EH (cell line): ENCODE data around the gene CYP3A5.
A peak's percentile ranks its signal among the peaks of the same experiment; 100 is the strongest.
"Not testable (repeated sequence)": the region's sequence is repeated elsewhere in the genome, so short reads cannot be mapped to it uniquely, and the experiment has no call there.

Experiments used
- DNase-seq: peaks from one replicate; pipeline ENCODE4 v3.0.0-alpha.2; 2015; ENCODE audit warnings: low read depth

Gene CYP3A5

GRCh38 chr7:99638731-99639130, 41.1 kb downstream of the CYP3A5 start:
- no peak for DNase-seq

- DNase-seq, result not testable (repeated sequence)
These were observed 42.4 kb downstream of the CYP3A5 start for GRCh38 chr7:99637414-99637813.

GRCh38 chr7:99631295-99632109, 48.3 kb downstream of the CYP3A5 start:
- DNase-seq, result peak; percentile 18

GRCh38 chr7:99629643-99630042, 50.2 kb downstream of the CYP3A5 start:
- DNase-seq, result no peak

GRCh38 chr7:99628471-99629465, 51.0 kb downstream of the CYP3A5 start:
- DNase-seq, result no peak

- no peak for DNase-seq
These were observed 52.3 kb downstream of the CYP3A5 start for GRCh38 chr7:99627513-99627912.

DNA sequence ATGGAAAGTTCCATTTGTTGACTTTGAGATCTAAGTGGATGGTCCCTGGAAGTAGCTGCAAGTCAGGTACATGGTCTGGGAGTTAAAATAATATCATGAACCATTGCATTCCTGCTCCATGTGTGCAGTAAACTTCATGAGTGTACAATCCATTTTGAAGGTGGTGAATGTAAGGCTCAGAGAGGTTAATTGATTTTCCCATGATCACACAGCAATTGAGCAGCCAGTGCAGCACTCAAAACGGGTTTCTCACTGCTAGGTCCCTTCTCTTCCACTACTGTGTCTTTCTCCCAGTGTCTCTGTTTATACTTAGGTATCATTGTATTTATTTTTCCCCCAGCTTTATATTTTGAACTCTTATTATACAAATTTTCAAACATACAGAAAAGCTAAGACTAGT, 53.1 kb downstream of the CYP3A5 start:
- DNase-seq, result no peak

- no peak for DNase-seq
These were observed 53.8 kb downstream of the CYP3A5 start for GRCh38 chr7:99625961-99626360.

- DNase-seq, result no peak
These were observed 54.5 kb downstream of the CYP3A5 start for GRCh38 chr7:99625321-99625720.

- no peak for DNase-seq
These were observed 55.3 kb downstream of the CYP3A5 start for GRCh38 chr7:99624484-99624883.

- DNase-seq, result no peak
These were observed 55.9 kb downstream of the CYP3A5 start for GRCh38 chr7:99623702-99624447.

- peak; percentile 79 for DNase-seq
These were observed 56.6 kb downstream of the CYP3A5 start for GRCh38 chr7:99623091-99623693.

DNA sequence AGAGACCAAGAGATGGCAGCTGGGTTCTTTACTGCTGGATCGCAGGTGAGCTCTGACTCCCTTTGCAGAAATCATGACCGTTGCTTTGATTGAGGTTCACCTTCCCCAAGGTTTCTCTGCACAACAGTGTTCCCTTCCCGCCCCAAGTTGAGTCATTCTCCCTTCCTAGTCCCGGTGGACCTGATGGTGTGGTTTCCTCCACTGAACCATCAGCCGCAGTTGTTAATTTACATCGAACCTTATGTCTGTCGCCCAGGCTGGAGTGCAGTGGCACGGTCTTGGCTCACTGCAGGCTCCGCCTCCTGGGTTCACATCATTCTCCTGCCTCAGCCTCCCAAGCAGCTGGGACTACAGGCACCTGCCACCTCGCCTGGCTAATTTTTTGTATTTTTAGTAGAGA, 57.2 kb downstream of the CYP3A5 start:
- DNase-seq, result no peak

GRCh38 chr7:99621271-99621670, 58.5 kb downstream of the CYP3A5 start:
- DNase-seq, result no peak

DNA sequence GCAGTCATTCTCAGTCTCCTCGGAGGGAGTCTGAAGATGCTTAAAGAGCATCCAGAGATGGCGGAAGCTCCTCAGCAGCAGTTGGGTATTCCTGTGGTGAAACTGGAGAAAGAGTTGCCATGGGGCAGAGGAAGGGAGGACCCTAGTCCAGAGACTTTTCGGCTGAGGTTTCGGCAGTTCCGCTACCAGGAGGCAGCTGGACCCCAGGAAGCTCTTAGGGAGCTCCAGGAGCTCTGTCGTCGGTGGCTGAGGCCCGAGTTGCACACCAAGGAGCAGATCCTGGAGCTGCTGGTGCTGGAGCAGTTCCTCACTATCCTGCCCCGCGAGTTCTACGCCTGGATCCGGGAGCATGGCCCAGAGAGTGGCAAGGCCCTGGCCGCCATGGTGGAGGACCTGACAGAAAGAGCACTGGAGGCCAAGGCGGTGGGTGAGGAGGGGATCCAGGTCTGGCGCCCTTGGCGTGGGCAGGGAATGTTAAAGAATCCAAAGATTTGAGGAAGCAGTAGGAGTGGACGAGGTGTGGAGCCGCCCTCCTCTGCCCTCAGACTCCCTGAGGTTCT, 60.1 kb downstream of the CYP3A5 start:
- no peak for DNase-seq

DNA sequence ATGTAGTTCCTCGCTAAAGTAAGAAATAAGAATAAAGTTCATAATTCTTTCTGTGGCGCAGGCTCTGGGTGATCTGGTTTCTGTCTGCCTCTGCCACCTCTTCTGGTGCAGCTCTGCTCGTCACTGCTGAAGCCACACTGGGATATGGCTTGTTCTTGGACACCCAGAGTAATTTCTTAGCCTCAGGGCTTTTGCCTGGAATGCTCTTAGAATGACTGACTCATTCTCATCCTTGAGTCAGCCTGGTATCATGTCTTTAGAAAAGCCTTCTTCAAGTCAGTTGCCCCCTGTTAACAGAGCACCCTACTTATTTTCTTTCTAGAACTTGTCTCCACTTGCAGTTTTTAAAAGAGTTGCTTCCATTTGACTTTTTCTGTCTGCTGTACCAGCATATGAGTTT, 61.1 kb downstream of the CYP3A5 start:
- DNase-seq, result peak; percentile 97

DNA sequence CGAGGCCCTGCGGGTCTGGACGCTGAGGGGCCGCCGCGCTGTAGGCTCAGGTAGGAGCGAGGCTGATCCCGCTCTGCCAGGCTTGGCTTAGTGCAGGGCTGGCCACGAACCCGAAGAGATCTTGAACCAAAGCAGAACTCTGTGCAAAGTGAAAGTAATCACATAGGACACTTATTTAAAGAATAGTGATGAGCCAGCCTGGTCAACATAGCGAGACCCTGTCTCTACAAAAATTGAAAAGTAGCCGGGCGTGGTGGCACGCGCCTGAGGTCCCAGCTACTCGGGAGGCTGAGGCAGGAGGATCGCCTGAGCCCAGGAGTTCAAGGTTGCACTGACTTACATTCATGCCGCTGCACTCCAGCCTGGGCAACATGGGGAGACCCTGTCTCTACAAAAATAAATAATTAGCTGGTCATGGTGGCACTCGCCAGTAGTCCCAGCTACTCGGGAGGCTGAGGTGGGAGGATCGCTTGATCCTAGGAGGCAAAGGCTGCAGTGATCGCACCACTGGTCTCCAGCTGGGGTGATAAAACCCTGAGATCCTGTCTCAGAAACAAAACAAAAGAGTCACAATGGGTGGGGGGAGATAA, 62.5 kb downstream of the CYP3A5 start:
- no peak for DNase-seq

DNA sequence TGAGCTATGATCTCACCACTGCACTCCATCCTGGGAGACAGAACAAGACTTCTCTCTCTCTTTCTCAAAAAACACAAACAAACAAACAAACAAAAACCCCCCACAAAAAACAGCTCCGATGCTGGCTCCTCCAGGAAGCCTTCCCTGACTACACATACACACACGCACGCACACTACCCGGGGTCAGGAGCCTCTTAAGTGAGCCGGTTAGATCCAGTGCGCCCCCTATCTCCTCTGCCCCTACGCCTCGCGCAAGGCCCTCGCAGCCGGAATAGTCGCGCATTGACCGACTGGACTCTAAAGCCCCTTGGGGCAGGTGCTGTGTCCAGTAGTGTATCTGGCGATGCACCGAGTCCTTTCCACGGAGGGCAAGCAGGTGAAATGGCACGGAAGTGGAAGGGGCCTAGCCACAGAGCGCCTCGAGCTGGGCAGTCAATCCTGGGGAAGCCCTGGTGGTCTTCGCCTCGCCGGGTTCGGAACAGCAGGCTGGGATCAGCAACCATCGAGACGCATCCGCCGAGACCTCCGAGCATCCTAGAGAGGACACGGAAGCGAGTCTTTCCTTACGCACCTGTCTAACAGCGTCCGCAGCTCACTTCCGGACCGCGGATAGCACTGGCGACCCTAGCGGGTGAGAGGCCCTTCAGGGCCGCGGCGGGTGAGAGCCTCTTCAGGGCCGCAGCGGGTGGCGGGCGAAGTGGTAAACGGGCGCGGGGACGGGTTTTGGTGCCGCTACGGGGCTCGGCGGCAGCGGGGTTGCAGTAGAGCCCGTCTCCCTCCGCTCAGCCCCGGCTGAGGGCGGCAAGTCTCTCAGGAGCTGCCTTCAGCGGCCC, 63.2 kb downstream of the CYP3A5 start, which contains the start of gene ZSCAN25:
TSS of gene ZSCAN25 (plus strand) at position 588 of the 833 bp plus-strand sequence. CDS start 2,661 bp downstream, outside the sequence.
- DNase-seq, result peak; percentile 89

- DNase-seq, result no peak
These were observed 63.8 kb downstream of the CYP3A5 start for GRCh38 chr7:99615989-99616358.

GRCh38 chr7:99614495-99614894, 65.3 kb downstream of the CYP3A5 start:
- no peak for DNase-seq
